ENCODE results near the gene MT1F.

The MT1F gene

GRCh38 chr16:56667581-56668571, 10.1 kb downstream of the MT1F start, which contains the start of gene MT1G:
TSS of gene MT1G (minus strand) at chr16:56668065. CDS start at chr16:56667993, 72 bp downstream.
- H3F3A ChIP-seq (ENCODE audit: insufficient read depth) = no peaks in the 10 kb centered on the region
- no peaks in the 10 kb centered on the region for H3K27me3 ChIP-seq (ENCODE audit: low read length)
- no peaks in the 10 kb centered on the region for H3K9me2 ChIP-seq (replicated peaks; ENCODE audit: insufficient read depth, low read length)
- no peak within 1 kb of the TSS for H3K4me2 ChIP-seq (ENCODE audit: low read depth, low read length, poor library complexity, severe bottlenecking)
- no peaks in the 10 kb centered on the region for H4K20me1 ChIP-seq (ENCODE audit: low read depth, low read length)
- no peak within 1 kb of the TSS for H2AFZ ChIP-seq (ENCODE audit: low read depth, low read length, severe bottlenecking)
- H3K9me3 ChIP-seq (ENCODE audit: insufficient read depth, low read length) = no peaks in the 10 kb centered on the region
- no peak within 1 kb of the TSS for H3K27ac ChIP-seq (ENCODE audit: low read depth, low read length)
- no peak within 1 kb of the TSS for H3K4me3 ChIP-seq (ENCODE audit: insufficient read depth, low read length, poor library complexity, severe bottlenecking)
- H3K79me2 ChIP-seq (ENCODE audit: insufficient read depth, low read length) = no peaks in the 10 kb centered on the region
- TF ChIP-seq EZH2phosphoT487 (conservative IDR thresholded peaks at IDR 0.05; ENCODE audit: low read length) = no peak
- no peak for TF ChIP-seq CTCF (IDR thresholded peaks at IDR 0.05; ENCODE audit: insufficient read depth, low read length, poor library complexity, severe bottlenecking)
- H3K36me3 ChIP-seq (ENCODE audit: low read length) = no peaks in the 10 kb centered on the region
- no peak within 1 kb of the TSS for H3K9ac ChIP-seq (ENCODE audit: low read length)

GRCh38 chr16:56669005-56669839, 11.5 kb downstream of the MT1F start, which contains the start of gene MT1H:
TSS of gene MT1H (plus strand) at chr16:56669814. CDS start at chr16:56669885, 71 bp downstream.
- Histone ChIP-seq H3K27ac (ENCODE audit: low read depth, low read length) (no peak within 1 kb of the TSS), H4K20me1 (ENCODE audit: low read depth, low read length) (no peaks in the 10 kb centered on the region), H3K4me2 (ENCODE audit: low read depth, low read length, poor library complexity, severe bottlenecking) (no peak within 1 kb of the TSS), H3F3A (ENCODE audit: insufficient read depth) (no peaks in the 10 kb centered on the region), H3K27me3 (ENCODE audit: low read length) (no peaks in the 10 kb centered on the region), H3K9me3 (ENCODE audit: insufficient read depth, low read length) (no peaks in the 10 kb centered on the region), H3K9me2 (replicated peaks; ENCODE audit: insufficient read depth, low read length) (no peaks in the 10 kb centered on the region), H3K79me2 (ENCODE audit: insufficient read depth, low read length) (no peaks in the 10 kb centered on the region), H3K36me3 (ENCODE audit: low read length) (no peaks in the 10 kb centered on the region), H3K9ac (ENCODE audit: low read length) (no peak within 1 kb of the TSS), H2AFZ (ENCODE audit: low read depth, low read length, severe bottlenecking) (no peak within 1 kb of the TSS), H3K4me3 (ENCODE audit: insufficient read depth, low read length, poor library complexity, severe bottlenecking) (no peak within 1 kb of the TSS)
- no peak for TF ChIP-seq EZH2phosphoT487 (conservative IDR thresholded peaks at IDR 0.05; ENCODE audit: low read length)

GRCh38 chr16:56669840-56670619, 12.3 kb downstream of the MT1F start:
- Histone ChIP-seq H3K27me3 (ENCODE audit: low read length) (no peaks in the 10 kb centered on the region), H3K9ac (ENCODE audit: low read length) (no peak overlapping the region), H3F3A (ENCODE audit: insufficient read depth) (no peaks in the 10 kb centered on the region), H2AFZ (ENCODE audit: low read depth, low read length, severe bottlenecking) (no peak overlapping the region), H3K27ac (ENCODE audit: low read depth, low read length) (no peak overlapping the region), H3K79me2 (ENCODE audit: insufficient read depth, low read length) (no peaks in the 10 kb centered on the region), H3K36me3 (ENCODE audit: low read length) (no peaks in the 10 kb centered on the region), H3K4me2 (ENCODE audit: low read depth, low read length, poor library complexity, severe bottlenecking) (no peak overlapping the region), H3K9me3 (ENCODE audit: insufficient read depth, low read length) (no peaks in the 10 kb centered on the region), H3K9me2 (replicated peaks; ENCODE audit: insufficient read depth, low read length) (no peaks in the 10 kb centered on the region), H4K20me1 (ENCODE audit: low read depth, low read length) (no peaks in the 10 kb centered on the region), H3K4me3 (ENCODE audit: insufficient read depth, low read length, poor library complexity, severe bottlenecking) (no peak overlapping the region)
- TF ChIP-seq EZH2phosphoT487 (conservative IDR thresholded peaks at IDR 0.05; ENCODE audit: low read length) (no peak), CTCF (IDR thresholded peaks at IDR 0.05; ENCODE audit: insufficient read depth, low read length, poor library complexity, severe bottlenecking) (no peak)
